ENCODE data around the gene SLC22A3.

DNA sequence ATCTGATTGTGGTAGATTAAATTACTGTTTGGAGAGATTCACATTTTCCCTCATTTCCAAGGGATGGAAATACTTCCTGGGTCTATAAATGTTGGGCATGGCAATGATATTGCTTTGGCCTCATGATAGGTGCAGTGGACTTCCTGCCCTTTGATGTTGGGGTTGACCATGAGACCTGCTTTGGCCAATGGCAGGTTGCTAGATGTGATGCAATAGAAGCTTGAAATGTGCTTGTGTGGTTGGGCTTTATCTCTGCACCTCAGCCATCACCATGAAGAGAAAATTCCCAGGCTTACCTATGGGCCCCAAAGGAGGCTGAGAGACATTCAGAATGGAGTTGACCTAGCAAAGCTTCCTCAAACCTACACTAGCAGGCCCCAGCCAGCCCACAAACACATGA, 69.4 kb downstream of the SLC22A3 start:
- no peak for TF ChIP-seq POLR2A (IDR thresholded peaks at IDR 0.05; ENCODE audit: low read length)
- no peak for TF ChIP-seq GATA1 (IDR thresholded peaks at IDR 0.05; ENCODE audit: low read depth, low read length)

All from erythroblast (primary cell).